GM19463 (cell line): ENCODE data around the gene NCAM2.
"Not testable (repeated sequence)": the region's sequence is repeated elsewhere in the genome, so short reads cannot be mapped to it uniquely, and the experiment has no call there.

Source experiments
- ATAC-seq: cut with Tn5 transposase; IDR thresholded peaks from one replicate; pipeline ENCODE4 v1.9.1; 2021; ENCODE audit warnings: mild to moderate bottlenecking, moderate library complexity; ENCODE audit not compliant: unreplicated experiment

The NCAM2 gene

DNA sequence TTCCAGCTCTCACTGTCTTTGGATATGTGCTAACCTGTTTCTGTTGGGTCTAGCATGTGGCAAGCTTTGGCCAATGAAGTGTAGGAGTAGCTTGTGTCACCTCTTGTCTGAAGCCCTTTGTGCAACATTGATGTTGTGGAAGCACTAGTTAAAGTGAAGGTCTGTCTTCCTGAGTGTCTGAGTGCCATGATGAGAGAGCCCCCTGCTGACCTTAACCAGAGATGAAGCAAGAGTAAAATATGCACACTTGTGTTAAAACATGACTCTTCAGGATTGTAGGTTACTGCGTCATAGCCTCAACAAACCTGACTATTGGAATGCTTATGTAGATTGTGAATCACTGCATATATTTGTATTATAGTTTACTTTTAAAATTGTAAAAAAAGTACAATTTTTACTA is 103.7 kb downstream of the NCAM2 start:
- ATAC-seq: peak; percentile 68

DNA sequence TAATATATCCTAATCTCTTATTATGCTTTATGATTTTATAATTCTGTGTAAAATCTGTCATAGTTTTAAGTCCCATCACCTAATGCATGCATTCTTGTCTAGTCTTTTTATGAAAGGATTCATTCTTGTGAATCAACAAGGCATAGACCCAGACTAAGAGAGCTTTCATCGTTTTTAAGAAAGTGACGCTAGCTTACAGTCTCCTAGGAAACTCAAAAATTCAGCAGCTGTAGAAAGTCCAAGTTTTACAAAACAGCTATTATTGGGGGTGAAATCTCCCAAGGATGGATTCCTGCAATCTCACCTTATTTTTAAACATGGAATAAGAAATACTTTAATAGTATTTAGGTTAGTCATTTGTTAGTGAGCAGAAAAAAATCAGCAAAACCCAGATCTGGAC is 104.7 kb downstream of the NCAM2 start:
- no peak for ATAC-seq

DNA sequence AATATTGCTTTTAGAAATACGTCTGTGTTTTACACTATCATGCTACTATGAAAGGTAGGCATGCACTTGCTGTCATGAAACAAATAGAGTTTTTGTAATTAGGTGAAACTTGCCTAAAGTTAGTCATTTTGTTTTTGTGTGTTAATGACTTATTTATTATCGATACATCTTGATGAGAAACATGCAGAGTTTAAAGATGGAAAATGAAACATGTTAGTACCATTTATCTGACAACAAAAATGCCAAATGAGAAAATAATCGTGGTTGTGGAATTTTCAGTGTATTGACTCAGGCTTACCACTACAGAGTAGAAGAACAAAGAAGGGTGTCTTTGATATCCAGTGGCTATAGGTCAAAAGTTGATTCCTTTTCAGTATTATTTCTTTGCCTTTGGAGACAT is 105.5 kb downstream of the NCAM2 start:
- no peak for ATAC-seq

DNA sequence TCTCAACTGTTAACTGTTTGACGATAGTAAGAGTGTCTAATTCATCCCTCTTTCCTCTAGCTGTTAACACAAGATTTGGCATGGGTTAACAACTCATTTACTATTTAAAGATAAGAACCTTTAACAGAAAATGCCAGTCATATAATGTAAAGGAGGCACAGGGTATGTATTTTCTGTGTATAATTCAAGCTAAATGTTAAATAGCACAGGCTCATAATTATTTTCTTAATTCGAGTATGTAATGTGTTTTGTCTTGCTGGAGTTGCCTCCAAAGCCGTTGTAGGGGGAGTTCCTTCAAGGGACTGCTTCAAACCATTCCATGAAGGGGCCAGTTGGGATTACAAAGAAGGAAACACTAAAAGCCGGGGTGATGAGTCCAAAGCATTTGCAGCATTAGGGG is 111.5 kb downstream of the NCAM2 start:
- no peak for ATAC-seq

DNA sequence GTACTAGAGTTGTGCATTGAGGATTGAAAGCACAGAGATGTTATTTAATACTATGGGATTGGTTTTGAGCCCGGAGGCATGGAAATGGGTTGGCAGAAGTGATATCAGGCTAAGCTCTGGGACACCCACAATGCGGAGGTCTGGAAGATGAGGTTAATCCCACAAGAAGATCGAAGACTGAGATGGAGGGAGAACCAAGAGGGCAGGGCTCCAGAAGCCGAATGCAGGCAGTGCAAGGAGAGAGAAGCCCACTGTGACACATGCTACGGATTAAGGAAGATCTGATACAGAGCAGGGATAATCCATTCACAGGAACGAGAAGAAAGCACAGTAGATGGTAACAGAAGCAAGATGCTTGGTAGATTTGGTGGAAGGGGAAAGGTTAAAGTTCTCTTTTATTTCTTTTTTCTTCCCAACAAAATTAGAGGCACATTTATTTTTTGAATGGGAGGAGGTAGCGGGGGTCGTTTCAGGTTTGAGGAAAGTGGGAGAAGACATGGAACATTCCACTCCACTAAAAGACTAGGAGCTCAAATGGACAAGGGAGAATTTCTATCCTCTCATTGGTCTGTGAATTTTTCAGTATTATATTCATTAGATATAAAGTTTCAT is 113.2 kb downstream of the NCAM2 start:
- ATAC-seq: no peak

DNA sequence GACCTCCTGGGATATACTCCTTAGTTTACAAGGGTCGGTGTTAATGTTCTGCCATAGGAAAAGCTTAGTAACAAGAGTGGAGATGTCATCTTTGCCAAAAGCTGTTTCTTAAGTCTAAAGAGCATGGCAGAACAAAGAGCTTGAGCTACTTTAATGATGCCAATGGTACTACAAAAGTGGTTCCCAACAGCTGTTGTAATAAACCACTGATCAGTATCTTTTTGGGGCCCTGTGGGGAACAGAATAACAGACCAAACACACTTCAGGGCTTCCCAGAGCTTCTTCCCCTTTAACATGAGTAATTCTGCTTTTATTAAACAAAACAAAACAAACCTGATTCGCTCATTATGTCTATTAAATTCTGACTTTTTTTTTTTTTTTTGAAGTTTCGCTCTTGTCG is 116.3 kb downstream of the NCAM2 start:
- ATAC-seq: no peak

DNA sequence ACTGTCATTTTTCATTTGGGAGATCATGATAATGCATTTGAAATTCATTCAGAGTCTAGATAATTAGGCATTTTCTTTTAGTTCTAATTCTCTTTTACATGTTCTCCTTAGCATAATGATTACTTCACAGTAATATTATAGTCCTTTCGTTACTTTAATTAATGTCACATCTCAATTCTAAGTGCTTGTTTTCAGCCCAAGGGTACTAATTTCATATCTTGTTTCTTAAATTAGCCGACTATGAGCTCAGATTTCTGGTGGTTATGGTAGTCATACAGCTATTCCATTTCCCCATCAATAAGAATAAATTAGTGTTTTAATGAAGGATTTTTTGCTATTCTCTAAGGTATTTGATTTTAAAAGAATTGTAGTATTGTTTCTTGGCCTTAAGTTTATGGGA is 120.9 kb downstream of the NCAM2 start:
- ATAC-seq: no peak

DNA sequence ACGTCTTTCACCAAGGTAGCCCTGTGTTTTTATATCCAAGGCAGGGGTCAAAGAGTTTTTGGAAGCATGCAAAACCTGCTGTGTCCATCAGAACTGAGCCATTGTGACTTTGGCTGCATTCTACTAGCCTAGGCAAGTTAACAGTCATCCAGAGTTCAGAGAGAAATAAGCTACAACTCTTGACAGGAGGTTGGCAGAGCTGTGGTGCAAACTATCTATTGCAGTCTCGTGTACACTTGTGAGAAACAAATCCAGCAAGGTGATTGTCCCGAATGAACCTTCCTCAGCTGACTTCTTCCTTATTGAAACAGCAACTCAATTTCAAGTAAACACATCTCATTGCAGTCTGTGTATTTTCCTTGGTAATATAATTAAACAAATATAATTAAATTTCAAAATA is 124.5 kb downstream of the NCAM2 start:
- ATAC-seq: no peak

DNA sequence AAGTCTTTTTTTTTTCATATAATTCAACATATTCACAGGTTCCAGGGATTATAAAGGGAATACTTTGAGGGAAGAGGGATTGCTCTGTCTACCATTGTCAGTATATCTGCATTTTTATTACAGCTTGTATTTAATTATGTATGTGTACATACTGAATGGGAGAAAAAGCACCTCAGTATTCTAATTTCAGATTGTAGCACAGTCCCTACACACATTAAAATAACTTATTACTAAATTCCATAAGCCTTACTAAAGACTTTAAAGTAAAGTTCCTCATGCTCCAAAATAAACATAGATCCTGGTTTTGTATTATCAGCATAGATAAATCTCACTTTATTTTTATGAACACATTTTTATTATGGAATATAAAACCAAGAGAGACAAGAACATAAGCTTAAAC is 134.2 kb downstream of the NCAM2 start:
- no peak for ATAC-seq

DNA sequence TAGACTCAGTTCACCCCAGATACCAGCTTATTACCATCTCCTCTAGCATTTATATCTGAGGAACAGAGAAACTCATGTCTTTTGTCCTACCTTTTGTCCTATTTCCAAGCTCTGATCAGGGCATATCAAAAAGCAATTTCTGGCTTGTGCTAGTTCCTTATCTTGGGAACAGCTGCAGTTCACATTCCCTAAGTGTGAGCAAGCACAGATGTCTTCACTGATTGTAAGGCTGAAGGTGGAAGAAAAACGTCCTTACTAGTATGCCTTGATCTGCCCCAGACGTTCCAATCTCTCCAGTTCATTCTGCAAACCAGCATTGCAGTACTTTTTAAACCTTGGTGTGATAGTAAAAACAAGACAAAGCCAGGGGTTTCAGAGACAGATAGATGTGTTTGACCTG is 139.8 kb downstream of the NCAM2 start:
- ATAC-seq: no peak

DNA sequence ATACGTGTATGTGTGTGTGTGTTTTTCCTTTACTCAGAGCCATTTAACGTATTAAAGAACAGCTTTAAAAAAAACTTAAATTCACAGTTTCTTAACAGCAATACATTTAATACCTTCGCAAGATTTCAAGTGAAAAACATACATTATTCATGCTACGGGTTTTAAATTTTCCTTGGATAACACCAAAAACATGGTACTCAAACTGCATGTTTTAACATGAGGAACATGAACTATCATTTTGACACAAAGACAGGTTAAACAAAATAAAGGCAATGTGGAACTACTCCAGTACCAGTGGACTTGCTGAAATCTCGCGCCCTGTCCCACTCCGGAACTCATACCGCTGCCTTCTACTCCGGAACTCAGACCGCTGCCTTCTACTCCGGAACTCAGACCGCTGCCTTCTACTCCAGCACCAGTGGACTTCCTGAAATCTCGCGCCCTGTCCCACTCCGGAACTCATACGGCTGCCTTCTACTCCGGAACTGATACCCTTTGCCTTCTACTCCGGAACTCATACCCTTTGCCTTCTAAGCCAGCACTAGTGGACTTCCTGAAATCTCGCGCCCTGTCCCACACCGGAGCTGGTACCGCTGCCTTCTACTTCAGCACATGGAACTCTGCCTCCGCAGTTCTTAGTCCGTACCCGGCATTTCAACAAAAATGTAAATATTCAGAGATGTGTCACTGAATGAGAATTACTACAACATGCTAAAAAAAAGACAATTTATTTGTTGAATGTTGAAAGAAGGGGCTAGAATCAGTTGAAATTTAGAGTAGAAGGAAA is 148.6 kb downstream of the NCAM2 start:
- no peak for ATAC-seq

DNA sequence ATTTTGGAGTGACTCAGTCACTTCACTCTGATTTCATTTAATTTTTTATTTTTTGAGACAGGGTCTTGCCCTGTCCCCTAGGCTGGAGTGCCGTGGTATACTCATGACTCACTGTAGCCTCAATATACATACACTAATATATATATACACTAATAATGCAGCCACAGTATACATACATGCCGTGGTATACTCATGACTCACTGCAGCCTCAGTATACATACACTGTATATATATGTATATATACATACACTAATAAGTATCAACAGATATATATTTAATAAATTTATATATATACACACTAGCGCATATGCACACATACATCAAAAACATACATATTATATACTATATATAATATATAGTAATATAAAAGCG is 149.2 kb downstream of the NCAM2 start:
- no peak for ATAC-seq

DNA sequence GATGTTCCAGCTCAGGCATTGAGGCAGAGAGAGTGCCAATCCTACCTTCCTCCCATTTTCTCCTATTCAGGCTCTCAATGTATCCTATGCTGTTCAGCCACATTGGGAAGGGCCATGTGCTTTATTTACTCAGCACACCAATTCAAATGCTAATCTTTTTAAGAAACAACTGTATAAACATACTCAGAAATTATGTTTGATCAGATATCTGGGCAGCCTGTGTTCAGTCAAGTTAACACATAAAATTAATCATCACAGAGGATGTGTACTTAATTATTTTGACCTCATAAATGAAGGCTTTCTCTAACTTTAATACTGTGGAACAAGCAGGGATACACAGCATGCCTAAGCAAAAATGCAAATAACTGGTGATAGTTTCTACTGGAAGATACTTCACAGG is 149.8 kb downstream of the NCAM2 start:
- no peak for ATAC-seq

DNA sequence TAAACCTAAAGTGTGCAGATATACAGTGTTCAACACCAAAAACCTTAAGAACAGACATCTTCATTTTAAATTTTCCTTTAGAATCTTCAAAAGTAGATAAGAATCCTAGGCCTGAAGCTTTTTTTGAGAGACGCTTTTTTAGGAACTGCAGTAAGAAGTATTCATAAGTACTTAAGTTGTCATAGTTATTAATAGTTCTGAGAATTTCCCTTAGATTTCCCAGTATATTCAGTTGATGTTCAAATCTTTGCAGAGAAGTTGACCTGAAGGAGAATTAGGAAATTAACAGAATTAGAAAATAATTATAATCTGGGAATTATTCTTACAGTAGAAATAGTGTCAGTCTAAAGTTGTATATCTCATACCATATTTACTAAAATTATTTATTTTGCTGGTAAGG is 150.3 kb downstream of the NCAM2 start:
- ATAC-seq: no peak

DNA sequence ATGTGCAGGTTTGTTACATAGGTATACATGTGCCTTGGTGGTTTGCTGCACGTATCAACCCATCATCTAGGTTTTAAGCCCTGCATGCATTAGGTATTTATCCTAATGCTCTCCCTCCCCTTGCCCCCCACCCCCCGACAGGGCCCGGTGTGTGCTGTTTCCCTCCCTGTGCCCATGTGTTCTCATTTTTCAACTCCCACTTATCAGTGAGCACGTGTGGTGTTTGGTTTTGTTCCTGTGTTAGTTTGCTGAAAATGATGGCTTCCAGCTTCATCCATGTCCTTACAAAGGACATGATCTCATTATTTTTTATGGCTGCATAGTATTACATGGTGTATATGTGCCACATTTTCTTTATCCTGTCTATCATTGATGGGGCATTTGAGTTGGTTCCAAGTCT is 151.2 kb downstream of the NCAM2 start:
- ATAC-seq: not testable (repeated sequence)

DNA sequence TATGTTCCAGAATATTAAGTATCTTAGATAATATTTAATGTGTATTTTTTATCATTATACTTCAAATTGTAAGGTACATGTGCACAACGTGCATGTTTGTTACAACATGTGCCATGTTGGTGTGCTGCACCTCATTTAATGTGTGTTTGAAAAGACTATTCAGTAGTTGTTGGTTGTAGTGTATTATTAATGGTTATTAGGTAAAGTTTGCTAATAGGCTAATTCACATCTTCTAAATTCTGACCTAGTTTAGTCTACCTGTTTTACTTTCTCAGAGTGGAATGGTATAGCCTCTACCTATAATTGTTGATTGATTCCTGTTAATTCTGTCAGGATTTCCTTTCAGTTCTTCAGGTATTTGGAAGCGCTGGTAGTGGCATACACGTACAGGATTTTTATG is 153.0 kb downstream of the NCAM2 start:
- ATAC-seq: no peak

DNA sequence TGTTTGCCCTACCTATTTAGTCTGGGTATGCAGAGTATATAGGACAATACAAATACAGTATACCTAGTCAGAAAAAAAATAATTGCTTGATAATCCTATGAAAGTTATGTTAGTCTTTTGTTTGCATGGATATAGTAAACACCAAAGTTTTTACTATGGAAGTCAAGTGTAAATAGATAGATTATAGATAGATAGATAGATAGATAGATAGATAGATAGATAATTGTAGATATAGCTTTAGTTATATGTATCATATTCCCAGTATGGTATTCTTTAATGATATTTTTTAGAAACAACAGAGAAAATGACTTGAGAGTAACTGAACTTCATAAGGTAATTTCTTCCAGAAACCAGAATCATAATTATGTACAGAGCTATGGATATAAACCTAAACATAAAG is 158.2 kb downstream of the NCAM2 start:
- no peak for ATAC-seq

DNA sequence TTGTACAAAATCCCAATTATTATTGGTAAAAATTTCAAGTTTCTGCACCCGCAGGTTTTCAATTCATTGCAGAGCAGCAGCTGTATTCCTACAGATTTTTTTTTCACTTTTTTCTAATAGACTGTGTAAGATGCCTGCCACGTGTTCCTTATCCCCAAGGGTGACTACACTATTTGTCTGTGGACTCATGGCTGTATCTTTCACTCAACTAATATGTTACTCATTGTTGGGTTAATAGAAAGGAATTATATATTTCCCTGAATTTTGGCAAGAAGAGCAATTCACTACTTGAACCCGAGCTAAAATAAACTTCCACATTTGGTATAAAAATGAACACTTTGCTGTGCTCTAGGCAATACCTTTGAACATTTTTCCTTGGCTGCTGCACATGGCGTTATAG is 158.7 kb downstream of the NCAM2 start:
- ATAC-seq: no peak

DNA sequence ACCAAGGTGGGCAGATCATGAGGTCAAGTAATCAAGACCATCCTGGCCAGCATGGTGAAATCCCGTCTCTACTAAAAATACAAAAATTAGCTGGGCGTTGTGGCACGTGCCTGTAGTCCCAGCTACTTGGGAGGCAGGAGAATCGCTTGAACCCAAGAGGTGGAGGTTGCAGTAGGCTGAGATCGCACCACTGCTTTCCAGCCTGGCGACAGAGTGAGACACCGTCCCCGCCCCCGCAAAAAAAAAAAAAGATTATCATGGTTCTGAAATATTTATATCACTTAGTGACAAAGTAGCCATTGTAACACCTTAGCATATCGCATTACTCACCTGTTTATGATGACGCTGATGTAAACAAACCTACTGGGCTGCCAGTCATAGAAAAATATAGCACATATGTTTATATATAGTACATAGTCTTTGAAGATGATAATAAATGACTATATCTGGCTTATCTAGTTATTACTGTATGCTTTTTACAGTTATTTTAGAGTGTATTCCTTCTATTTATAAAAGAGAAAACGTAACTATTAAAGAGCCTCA is 160.2 kb downstream of the NCAM2 start:
- ATAC-seq: no peak

DNA sequence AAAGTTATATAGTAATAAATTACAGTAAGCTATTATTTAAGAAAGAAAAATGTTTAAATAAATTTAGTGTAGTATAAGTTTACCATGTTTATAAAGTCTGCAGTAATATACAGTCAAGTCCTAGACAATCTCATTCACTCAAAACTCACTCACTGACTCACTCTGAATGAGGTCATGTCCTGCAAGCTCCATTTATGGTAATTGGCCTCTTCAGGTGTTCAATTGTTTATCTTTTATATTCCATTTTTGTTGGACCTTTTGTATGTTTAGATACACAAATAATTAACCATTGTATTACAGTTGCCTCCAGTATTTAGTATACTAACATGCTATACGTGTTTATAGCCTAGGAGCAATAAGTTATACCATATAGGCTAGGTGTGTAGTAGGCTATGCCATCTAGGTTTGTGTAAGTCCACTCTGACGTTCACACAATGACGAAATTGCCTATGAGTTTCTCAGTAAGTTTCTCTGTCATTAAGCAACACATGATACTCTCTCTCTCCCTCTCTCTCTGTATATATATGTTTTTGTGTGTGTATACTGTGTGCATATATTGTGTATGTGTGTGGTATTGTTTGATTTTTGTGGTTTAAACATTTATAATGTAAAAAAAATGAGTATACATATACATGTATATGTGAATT is 161.2 kb downstream of the NCAM2 start:
- no peak for ATAC-seq

DNA sequence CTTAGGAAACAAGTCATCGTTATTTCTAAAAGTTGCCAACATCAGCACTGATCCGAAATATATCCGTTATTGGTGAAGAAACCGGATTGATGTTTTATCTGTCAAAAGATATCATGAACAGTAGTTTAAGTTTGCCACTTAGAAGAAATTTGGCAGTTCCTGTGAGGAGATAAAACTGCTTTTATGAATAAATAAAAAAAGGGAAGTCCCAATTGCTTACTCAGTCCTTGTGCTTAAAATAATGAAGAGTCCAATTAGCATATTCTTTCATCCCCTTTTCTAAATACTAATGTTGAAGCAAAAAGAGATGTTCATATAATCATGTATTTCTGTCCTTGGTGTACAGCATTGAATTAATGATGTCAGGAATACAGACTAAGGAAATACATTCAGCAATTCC is 164.6 kb downstream of the NCAM2 start:
- ATAC-seq: no peak

DNA sequence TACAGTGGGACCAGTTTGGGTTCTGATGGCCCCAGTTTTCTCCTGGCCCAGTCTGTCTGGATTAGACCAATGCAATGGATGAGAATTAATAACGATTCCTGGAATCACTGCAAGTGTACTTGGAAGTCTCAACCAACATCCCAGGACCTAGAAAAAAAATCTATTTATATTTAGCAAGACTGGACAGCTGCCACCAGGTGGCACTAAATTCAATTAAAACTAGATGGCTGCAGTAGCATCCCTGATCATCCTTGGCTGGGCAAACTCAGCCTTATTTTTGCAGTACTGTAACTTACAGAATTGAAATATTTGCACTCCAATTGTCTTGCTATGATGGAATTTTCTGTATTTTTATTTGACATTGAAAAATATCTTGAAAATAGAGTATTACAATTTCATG is 165.7 kb downstream of the NCAM2 start:
- ATAC-seq: peak; percentile 76
